Neural cell (in vitro differentiated cells): ENCODE results near the gene ZNF839. TPM values are rescaled to one million over a fixed set of nuclear protein-coding genes. Genes with fewer than 3 reads are reported as not detected.

Experiments
- H2AFZ ChIP-seq: fragments of 200-600, 300-800 bp; sonication (generic), shearing (Covaris generic); 2 replicates; pipeline ENCODE4 v1.6.0; 2014; ENCODE audit warnings: low read depth, mild to moderate bottlenecking, antibody characterized with exemption, low read length, moderate library complexity
- H3F3A ChIP-seq: fragments of 200-600 bp; shearing (Covaris generic); 2 replicates; pipeline ENCODE4 v1.6.1; 2016; ENCODE audit warnings: mild to moderate bottlenecking, moderate library complexity, mixed read lengths, antibody characterized with exemption, low read length; ENCODE audit not compliant: insufficient read depth, poor library complexity, severe bottlenecking
- H3K27ac ChIP-seq: fragments of 200-600, 300-800 bp; sonication (generic), shearing (Covaris generic); 2 replicates; pipeline ENCODE4 v1.5.1; 2014; ENCODE audit warnings: mild to moderate bottlenecking, low read length, moderate library complexity
- H3K27me3 ChIP-seq: fragments of 300-800, 200-600 bp; sonication (generic), shearing (Covaris generic); 2 replicates; pipeline ENCODE4 v1.6.0; 2014; ENCODE audit warnings: mild to moderate bottlenecking, low read depth, low read length, moderate library complexity; ENCODE audit not compliant: insufficient read depth
- H3K36me3 ChIP-seq: fragments of 300-800, 200-600 bp; sonication (generic), shearing (Covaris generic); 2 replicates; pipeline ENCODE4 v1.5.1; 2014; ENCODE audit warnings: mild to moderate bottlenecking, antibody characterized with exemption, low read length, moderate library complexity; ENCODE audit not compliant: insufficient read depth
- H3K4me2 ChIP-seq: fragments of 300-800, 200-600 bp; sonication (generic), shearing (Covaris generic); 2 replicates; pipeline ENCODE4 v1.6.0; 2014; ENCODE audit warnings: mild to moderate bottlenecking, low read length
- H3K4me3 ChIP-seq: fragments of 300-800, 200-600 bp; sonication (generic), shearing (Covaris generic); 2 replicates; pipeline ENCODE4 v1.5.1; 2014; ENCODE audit warnings: mild to moderate bottlenecking, low read length, moderate library complexity
- H3K79me2 ChIP-seq: fragments of 200-600 bp; shearing (Covaris generic); replicated peaks from 2 replicates; pipeline ENCODE4 v1.6.0; 2014; ENCODE audit warnings: mild to moderate bottlenecking, low read length, moderate library complexity; ENCODE audit not compliant: insufficient read depth
- H3K9ac ChIP-seq: fragments of 300-800, 200-600 bp; sonication (generic), shearing (Covaris generic); 2 replicates; pipeline ENCODE4 v1.6.1; 2016; ENCODE audit warnings: mild to moderate bottlenecking, low read length, mixed read lengths
- H3K9me2 ChIP-seq: fragments of 200-600 bp; shearing (Covaris generic); 2 replicates; pipeline ENCODE4 v1.6.1; 2016; ENCODE audit warnings: mild to moderate bottlenecking, low read length, mixed read lengths; ENCODE audit not compliant: insufficient read depth
- H3K9me3 ChIP-seq: fragments of 200-600, 300-800 bp; sonication (generic), shearing (Covaris generic); 2 replicates; pipeline ENCODE4 v1.6.1; 2016; ENCODE audit warnings: mild to moderate bottlenecking, mixed run types, low read length, moderate library complexity, mixed read lengths
- H4K20me1 ChIP-seq: fragments of 200-600 bp; shearing (Covaris generic); 2 replicates; pipeline ENCODE4 v1.6.1; 2016; ENCODE audit warnings: mild to moderate bottlenecking, mixed run types; ENCODE audit not compliant: insufficient read depth
- EP300 ChIP-seq: fragments of 450-650 bp; conservative IDR thresholded peaks from 2 replicates; pipeline ENCODE4 v1.6.1; 2014; ENCODE audit warnings: antibody characterized with exemption, mild to moderate bottlenecking, moderate library complexity; ENCODE audit not compliant: poor library complexity, severe bottlenecking
- EZH2 ChIP-seq: fragments of 200-600, 300-800 bp; shearing (Covaris generic), sonication (generic); IDR thresholded peaks from 2 replicates; pipeline ENCODE4 v1.6.1; 2014; ENCODE audit warnings: antibody characterized with exemption, low read length, borderline replicate concordance, mild to moderate bottlenecking; ENCODE audit not compliant: insufficient read depth, poor library complexity, severe bottlenecking
- POLR2AphosphoS5 ChIP-seq: IDR thresholded peaks from 2 replicates; pipeline ENCODE4 v1.6.1; 2012
- RAD21 ChIP-seq: fragments of 450-650 bp; conservative IDR thresholded peaks from 2 replicates; pipeline ENCODE4 v1.6.1; 2014; ENCODE audit warnings: antibody characterized with exemption, mild to moderate bottlenecking, moderate library complexity
- SMC3 ChIP-seq: fragments of 450-650 bp; conservative IDR thresholded peaks from 2 replicates; pipeline ENCODE4 v1.6.1; 2014; ENCODE audit warnings: antibody characterized with exemption, mild to moderate bottlenecking, moderate library complexity; ENCODE audit not compliant: poor library complexity
- TAF1 ChIP-seq: IDR thresholded peaks from 2 replicates; pipeline ENCODE4 v1.6.1; 2012; ENCODE audit warnings: low read depth
- polyA plus RNA-seq: library from polyadenylated mRNA; depleted of rRNA; stranded (reverse); fragments of >200 nt; gene quantifications from 2 replicates; pipeline ENCODE4 v1.2.3, GENCODE V29; 2014
- TF ChIP-seq, protein P1 (sequence below): fragments of 450-650 bp; IDR thresholded peaks from 2 replicates; pipeline ENCODE4 v1.5.1; 2014; ENCODE audit warnings: antibody characterized with exemption, mild to moderate bottlenecking, moderate library complexity; ENCODE audit not compliant: poor library complexity, severe bottlenecking

Gene ZNF839
- polyA plus RNA-seq, 1 donor from 2014 or later: 15.3 TPM

DNA sequence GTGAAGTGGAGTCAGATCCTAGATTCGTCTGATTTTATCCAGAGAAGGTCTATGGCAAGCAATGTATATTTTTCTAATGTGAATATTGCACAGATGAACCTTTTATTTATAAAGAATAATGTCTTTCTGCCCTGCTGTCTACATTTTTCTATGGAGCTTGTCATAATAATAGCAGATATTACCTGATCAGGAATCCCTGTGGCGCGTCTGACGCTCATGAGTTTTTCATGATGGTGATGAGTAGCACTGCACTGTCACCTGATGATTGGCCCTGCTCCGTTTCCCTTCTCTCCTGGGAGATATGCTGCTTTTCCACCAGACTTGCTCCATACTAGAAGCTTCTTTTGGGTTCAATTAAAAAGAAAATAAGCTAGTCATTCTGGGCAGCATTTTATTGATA, 22.7 kb downstream of the ZNF839 start:
- Histone ChIP-seq H3K27me3 (no peaks in the 10 kb centered on the region), H4K20me1 (no peaks in the 10 kb centered on the region), H3K9ac (no peak overlapping the region), H3K9me2 (no peaks in the 10 kb centered on the region), H3K4me2 (peak overlapping the region; percentile 39), H3K27ac (peak overlapping the region; percentile 80), H3K4me3 (peak overlapping the region; percentile 45), H3K9me3 (no peaks in the 10 kb centered on the region), H3F3A (peaks cover 5% of the 10 kb centered on the region), H2AFZ (no peak overlapping the region), H3K36me3 (no peaks in the 10 kb centered on the region), H3K79me2 (no peaks in the 10 kb centered on the region)
- TF ChIP-seq SMC3 (no peak), RAD21 (no peak), EP300 (peak; percentile 82), POLR2AphosphoS5 (peak; percentile 80)
- TF ChIP-seq, protein P1, sequence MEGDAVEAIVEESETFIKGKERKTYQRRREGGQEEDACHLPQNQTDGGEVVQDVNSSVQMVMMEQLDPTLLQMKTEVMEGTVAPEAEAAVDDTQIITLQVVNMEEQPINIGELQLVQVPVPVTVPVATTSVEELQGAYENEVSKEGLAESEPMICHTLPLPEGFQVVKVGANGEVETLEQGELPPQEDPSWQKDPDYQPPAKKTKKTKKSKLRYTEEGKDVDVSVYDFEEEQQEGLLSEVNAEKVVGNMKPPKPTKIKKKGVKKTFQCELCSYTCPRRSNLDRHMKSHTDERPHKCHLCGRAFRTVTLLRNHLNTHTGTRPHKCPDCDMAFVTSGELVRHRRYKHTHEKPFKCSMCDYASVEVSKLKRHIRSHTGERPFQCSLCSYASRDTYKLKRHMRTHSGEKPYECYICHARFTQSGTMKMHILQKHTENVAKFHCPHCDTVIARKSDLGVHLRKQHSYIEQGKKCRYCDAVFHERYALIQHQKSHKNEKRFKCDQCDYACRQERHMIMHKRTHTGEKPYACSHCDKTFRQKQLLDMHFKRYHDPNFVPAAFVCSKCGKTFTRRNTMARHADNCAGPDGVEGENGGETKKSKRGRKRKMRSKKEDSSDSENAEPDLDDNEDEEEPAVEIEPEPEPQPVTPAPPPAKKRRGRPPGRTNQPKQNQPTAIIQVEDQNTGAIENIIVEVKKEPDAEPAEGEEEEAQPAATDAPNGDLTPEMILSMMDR: no peak

DNA sequence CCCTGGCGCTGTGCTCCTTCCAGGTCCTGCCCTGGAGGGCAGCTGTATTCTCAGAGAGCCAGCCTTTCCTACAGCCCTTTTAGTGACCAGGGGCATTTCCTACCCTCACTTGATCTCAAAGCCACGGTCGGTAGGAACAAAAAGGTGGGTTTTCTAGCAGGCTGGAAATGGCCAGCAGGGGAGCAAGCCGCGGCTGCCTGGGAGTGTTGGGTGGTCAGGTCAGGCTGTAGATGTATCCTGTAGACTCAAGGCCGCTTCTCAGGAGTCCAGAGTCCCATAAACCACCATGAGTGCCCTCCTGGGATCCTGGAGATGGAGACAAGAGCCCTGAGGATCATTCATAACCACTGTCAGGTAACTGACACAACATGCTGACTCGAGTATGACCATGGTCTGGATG, 24.5 kb downstream of the ZNF839 start:
- Histone ChIP-seq H4K20me1 (no peaks in the 10 kb centered on the region), H3K36me3 (no peaks in the 10 kb centered on the region), H3K4me2 (no peak overlapping the region), H3K9me2 (no peaks in the 10 kb centered on the region), H3K27me3 (no peaks in the 10 kb centered on the region), H3K79me2 (no peaks in the 10 kb centered on the region), H3K9ac (no peak overlapping the region), H3F3A (peaks cover 5% of the 10 kb centered on the region), H2AFZ (no peak overlapping the region), H3K4me3 (no peak overlapping the region), H3K27ac (no peak overlapping the region), H3K9me3 (no peaks in the 10 kb centered on the region)
- TF ChIP-seq SMC3: no peak

DNA sequence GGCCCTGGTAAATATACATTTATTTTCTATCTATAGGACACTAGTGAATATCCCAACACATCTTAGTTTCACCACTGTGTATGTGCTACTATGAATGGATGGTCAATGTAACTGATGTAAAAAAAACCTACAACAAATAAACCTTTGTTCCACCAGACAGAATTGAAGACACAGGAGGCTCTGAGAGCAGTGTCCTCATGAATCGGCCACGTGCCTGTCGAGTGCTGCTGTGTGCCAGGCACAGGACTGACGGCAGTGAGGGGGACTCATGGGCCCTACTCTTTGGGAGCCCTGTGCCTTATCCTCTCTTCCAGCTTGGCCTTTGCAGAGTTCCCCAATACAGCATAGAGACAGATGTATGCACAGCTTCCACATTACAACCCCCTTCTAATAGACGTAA, 24.9 kb downstream of the ZNF839 start:
- H3K27ac ChIP-seq: no peak overlapping the region
- no peak overlapping the region for H3K4me3 ChIP-seq

DNA sequence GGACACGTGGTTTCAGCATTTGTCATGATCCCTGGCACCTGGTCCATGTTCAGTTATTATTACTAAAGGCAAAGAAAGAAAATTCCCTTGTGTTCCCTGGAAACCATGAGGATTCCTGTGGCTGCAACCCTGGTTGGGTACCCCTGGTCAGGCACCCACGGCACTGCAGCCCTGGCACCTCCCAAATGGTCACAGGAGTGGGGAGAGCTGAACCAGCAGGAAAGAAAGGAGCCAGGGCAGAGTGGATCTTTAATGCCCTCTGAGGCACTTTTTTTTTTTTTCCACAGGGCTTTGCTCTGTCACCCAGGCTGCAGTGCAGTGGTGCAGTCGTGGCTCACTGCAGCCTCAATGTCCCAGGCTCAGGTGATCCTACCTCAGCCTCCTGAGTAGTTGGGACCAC, 25.7 kb downstream of the ZNF839 start:
- TF ChIP-seq, protein P1: no peak
- TF ChIP-seq EP300 (no peak), RAD21 (no peak), TAF1 (no peak), SMC3 (no peak), POLR2AphosphoS5 (no peak), EZH2 (no peak)
- no peak overlapping the region for H3K4me2 ChIP-seq
- no peaks in the 10 kb centered on the region for H3K27me3 ChIP-seq
- H3F3A ChIP-seq: peaks cover 5% of the 10 kb centered on the region
- no peaks in the 10 kb centered on the region for H3K9me2 ChIP-seq
- H3K9ac ChIP-seq: no peak overlapping the region
- no peaks in the 10 kb centered on the region for H3K36me3 ChIP-seq
- H3K27ac ChIP-seq: no peak overlapping the region
- H3K4me3 ChIP-seq: no peak overlapping the region
- H2AFZ ChIP-seq: no peak overlapping the region
- H3K79me2 ChIP-seq: no peaks in the 10 kb centered on the region
- no peaks in the 10 kb centered on the region for H4K20me1 ChIP-seq
- no peaks in the 10 kb centered on the region for H3K9me3 ChIP-seq

More for the DNA sequence above, 24.9 kb downstream of the ZNF839 start:
- Histone ChIP-seq H2AFZ (no peak overlapping the region), H3K27me3 (no peaks in the 10 kb centered on the region), H3K36me3 (no peaks in the 10 kb centered on the region), H4K20me1 (no peaks in the 10 kb centered on the region), H3K9me2 (no peaks in the 10 kb centered on the region), H3K79me2 (no peaks in the 10 kb centered on the region), H3F3A (peaks cover 5% of the 10 kb centered on the region), H3K9ac (no peak overlapping the region), H3K9me3 (no peaks in the 10 kb centered on the region), H3K4me2 (no peak overlapping the region)
- TF ChIP-seq TAF1: no peak
- TF ChIP-seq EP300: no peak
